Astrocyte (in vitro differentiated cells and primary cell): ENCODE measurements around the gene ANKS1A. TPM values are rescaled to one million over a fixed set of nuclear protein-coding genes. Genes with fewer than 3 reads are reported as not detected.

ENCODE experiments used
- DNase-seq: peaks from one replicate; pipeline ENCODE4 v3.0.0-alpha.2; 2010; ENCODE audit warnings: low read depth
- FAIRE-seq: peaks from 2 replicates; lab custom pipeline; 2011; peaks lifted over from hg19 to GRCh38; lab: Jason Lieb, UNC
- H2AFZ ChIP-seq: 2 replicates; pipeline ENCODE4 v1.6.0; 2012; ENCODE audit warnings: low read depth, low read length, inconsistent platforms
- H3K27ac ChIP-seq: 2 replicates; pipeline ENCODE4 v1.5.1; 2011; ENCODE audit warnings: low read depth, low read length, inconsistent platforms
- H3K27me3 ChIP-seq: 2 replicates; pipeline ENCODE4 v1.6.0; 2011; ENCODE audit warnings: low read length, inconsistent platforms; ENCODE audit not compliant: insufficient read depth
- H3K36me3 ChIP-seq: 2 replicates; pipeline ENCODE4 v1.5.1; 2011; ENCODE audit warnings: low read length, inconsistent platforms; ENCODE audit not compliant: insufficient read depth
- H3K4me1 ChIP-seq: 2 replicates; pipeline ENCODE4 v1.5.1; 2011; ENCODE audit warnings: low read length, inconsistent platforms; ENCODE audit not compliant: insufficient read depth
- H3K4me2 ChIP-seq: 2 replicates; pipeline ENCODE4 v1.6.0; 2012; ENCODE audit warnings: low read length, inconsistent platforms
- H3K4me3 ChIP-seq: 2 replicates; pipeline ENCODE4 v1.5.1; 2011; ENCODE audit warnings: low read depth, mild to moderate bottlenecking, low read length, inconsistent platforms; ENCODE audit not compliant: insufficient read depth
- H3K79me2 ChIP-seq: 2 replicates; pipeline ENCODE4 v1.6.0; 2012; ENCODE audit warnings: mild to moderate bottlenecking, low read length, inconsistent platforms; ENCODE audit not compliant: insufficient read depth
- H3K9ac ChIP-seq: 2 replicates; pipeline ENCODE4 v1.6.0; 2012; ENCODE audit warnings: mild to moderate bottlenecking, low read length, inconsistent platforms
- H3K9me3 ChIP-seq: 2 replicates; pipeline ENCODE4 v1.5.1; 2012; ENCODE audit warnings: low read depth, mild to moderate bottlenecking, low read length, inconsistent platforms; ENCODE audit not compliant: insufficient read depth
- H4K20me1 ChIP-seq: 2 replicates; pipeline ENCODE4 v1.6.0; 2012; ENCODE audit warnings: low read length, inconsistent platforms; ENCODE audit not compliant: insufficient read depth
- H3K27ac Mint-ChIP-seq: one replicate; pipeline ENCODE4 v1.8.0; 2021; ENCODE audit warnings: mild to moderate bottlenecking, mixed read lengths; ENCODE audit not compliant: unreplicated experiment
- H3K27me3 Mint-ChIP-seq: one replicate; pipeline ENCODE4 v1.8.0; 2021; ENCODE audit warnings: low read depth, mixed read lengths; ENCODE audit not compliant: unreplicated experiment
- H3K36me3 Mint-ChIP-seq: one replicate; pipeline ENCODE4 v1.8.0; 2021; ENCODE audit warnings: low read depth, mixed read lengths; ENCODE audit not compliant: unreplicated experiment
- H3K4me1 Mint-ChIP-seq: one replicate; pipeline ENCODE4 v1.8.0; 2021; ENCODE audit warnings: low read depth, mixed read lengths; ENCODE audit not compliant: unreplicated experiment
- H3K4me3 Mint-ChIP-seq: one replicate; pipeline ENCODE4 v1.8.0; 2021; ENCODE audit warnings: mild to moderate bottlenecking, moderate library complexity, mixed read lengths; ENCODE audit not compliant: unreplicated experiment
- H3K9me3 Mint-ChIP-seq: one replicate; pipeline ENCODE4 v1.8.0; 2021; ENCODE audit warnings: mild to moderate bottlenecking, mixed read lengths; ENCODE audit not compliant: unreplicated experiment
- CTCF ChIP-seq: IDR thresholded peaks from 2 replicates; pipeline ENCODE4 v1.5.1; 2011; ENCODE audit warnings: low read depth, mild to moderate bottlenecking, inconsistent platforms, low read length, moderate library complexity; ENCODE audit not compliant: insufficient read depth
- EZH2 ChIP-seq: IDR thresholded peaks from 2 replicates; pipeline ENCODE4 v1.6.1; 2012; ENCODE audit warnings: mild to moderate bottlenecking, low read length, inconsistent platforms; ENCODE audit not compliant: insufficient read depth
- total RNA-seq: library from RNA; stranded (reverse); gene quantifications from 2 replicates; pipeline ENCODE4 v1.2.1, GENCODE V29; 2021

Gene ANKS1A
- total RNA-seq, 1 donor from 2014 or later = 18.0 TPM

- H3K79me2 ChIP-seq = no peaks in the 10 kb centered on the region
- no peaks in the 10 kb centered on the region for H3K36me3 ChIP-seq
- Mint-ChIP-seq H3K9me3 (no peaks in the 10 kb centered on the region), H3K27me3 (no peaks in the 10 kb centered on the region), H3K36me3 (peaks cover 35% of the 10 kb centered on the region), H3K4me1 (no peaks in the 10 kb centered on the region), H3K4me3 (no peak overlapping the region), H3K27ac (no peak overlapping the region)
- TF ChIP-seq CTCF = no peak
- TF ChIP-seq EZH2 = no peak
- H3K27ac ChIP-seq = no peak overlapping the region
- no peak for FAIRE-seq
- no peak for DNase-seq
- H3K9me3 ChIP-seq = no peaks in the 10 kb centered on the region
- H3K27me3 ChIP-seq = no peaks in the 10 kb centered on the region
- H3K4me2 ChIP-seq = no peak overlapping the region
- no peak overlapping the region for H3K4me3 ChIP-seq
- no peaks in the 10 kb centered on the region for H4K20me1 ChIP-seq
- no peak overlapping the region for H2AFZ ChIP-seq
- H3K4me1 ChIP-seq = peaks cover 13% of the 10 kb centered on the region
- H3K9ac ChIP-seq = no peak overlapping the region
Observed at GRCh38 chr6:35061102-35061615, 172.1 kb downstream of the ANKS1A start.

GRCh38 chr6:35061651-35062410, 172.8 kb downstream of the ANKS1A start:
- Histone ChIP-seq H4K20me1 (no peaks in the 10 kb centered on the region), H3K79me2 (no peaks in the 10 kb centered on the region), H2AFZ (no peak overlapping the region), H3K9ac (no peak overlapping the region), H3K27me3 (no peaks in the 10 kb centered on the region), H3K27ac (no peak overlapping the region), H3K36me3 (no peaks in the 10 kb centered on the region), H3K4me1 (peaks cover 13% of the 10 kb centered on the region), H3K9me3 (no peaks in the 10 kb centered on the region), H3K4me3 (no peak overlapping the region), H3K4me2 (no peak overlapping the region)
- FAIRE-seq (no peak), DNase-seq (no peak)
- Mint-ChIP-seq H3K27ac (no peak overlapping the region), H3K9me3 (no peaks in the 10 kb centered on the region), H3K4me1 (no peaks in the 10 kb centered on the region), H3K36me3 (peaks cover 31% of the 10 kb centered on the region), H3K27me3 (no peaks in the 10 kb centered on the region), H3K4me3 (no peak overlapping the region)
- TF ChIP-seq EZH2 (no peak), CTCF (no peak)
